ENCODE results near the gene NSL1.

NSL1 gene

GRCh38 chr1:212749821-212750535 lies 41.6 kb downstream of the NSL1 start:
- TF ChIP-seq Cebpa-rat (IDR thresholded peaks at IDR 0.05) = no peak
- peaks cover 22 to 58% (median 50%) of the 10 kb centered on the region in 10 experiments for H3K4me1 ChIP-seq

GRCh38 chr1:212746546-212746945 lies 45.0 kb downstream of the NSL1 start:
- Histone ChIP-seq H3K36me3 (peaks cover 12 to 44% (median 28%) of the 10 kb centered on the region in 11 experiments; a peak in 20 of 22 replicates), H3K9me3 (replicated peaks in 1 of 11) (peaks cover 11 to 22% (median 17%) of the 10 kb centered on the region in 11 experiments; a peak in 21 of 22 replicates), H4K20me1 (no peaks in the 10 kb centered on the region), H3K4me3 (no peak overlapping the region), H3K4me2 (no peak overlapping the region), H3K4me1 (peaks cover 0 to 24% (median 17%) of the 10 kb centered on the region in 10 experiments; a peak in 18 of 20 replicates), H3K27me3 (no peaks in the 10 kb centered on the region), H3K9ac (no peak overlapping the region), H3K27ac (no peak overlapping the region)
- no peak for TF ChIP-seq Cebpa-rat (IDR thresholded peaks at IDR 0.05)

More at GRCh38 chr1:212749821-212750535, 41.6 kb downstream of the NSL1 start:
- Histone ChIP-seq H4K20me1 (no peaks in the 10 kb centered on the region), H3K27me3 (no peaks in the 10 kb centered on the region), H3K36me3 (peaks cover 0 to 21% (median 13%) of the 10 kb centered on the region in 11 experiments; a peak in 11 of 22 replicates), H3K27ac (peak overlapping the region in 2 of 11 experiments; percentile 24 to 51; a peak in 6 of 22 replicates), H3K9me3 (replicated peaks in 1 of 11) (peaks cover under 1 to 11% (median 8%) of the 10 kb centered on the region in 11 experiments; a peak in 15 of 22 replicates), H3K9ac (peak overlapping the region in 1 of 11 experiments; percentile 22; a peak in 1 of 22 replicates), H3K4me3 (no peak overlapping the region), H3K4me2 (peak overlapping the region in 10 of 11 experiments; percentile 11 to 92 (median 57); a peak in 15 of 22 replicates)

GRCh38 chr1:212745303-212745702 lies 46.3 kb downstream of the NSL1 start:
- Histone ChIP-seq H4K20me1 (no peaks in the 10 kb centered on the region), H3K4me1 (peaks cover 0 to 11% (median 8%) of the 10 kb centered on the region in 10 experiments; a peak in 18 of 20 replicates), H3K4me2 (no peak overlapping the region), H3K27me3 (no peaks in the 10 kb centered on the region), H3K9me3 (replicated peaks in 1 of 11) (peaks cover 15 to 26% (median 20%) of the 10 kb centered on the region in 11 experiments), H3K4me3 (no peak overlapping the region), H3K27ac (no peak overlapping the region), H3K36me3 (peaks cover 18 to 52% (median 35%) of the 10 kb centered on the region in 11 experiments; a peak in 20 of 22 replicates), H3K9ac (no peak overlapping the region)
- TF ChIP-seq Cebpa-rat (IDR thresholded peaks at IDR 0.05) = no peak

GRCh38 chr1:212743901-212744475 lies 47.6 kb downstream of the NSL1 start:
- TF ChIP-seq Cebpa-rat (IDR thresholded peaks at IDR 0.05) = no peak
- H3K4me1 ChIP-seq = no peaks in the 10 kb centered on the region; a peak in 1 of 20 replicates

GRCh38 chr1:212738330-212738729 lies 53.2 kb downstream of the NSL1 start:
- H3K27me3 ChIP-seq = no peaks in the 10 kb centered on the region
- H3K4me2 ChIP-seq = no peak overlapping the region
- no peaks in the 10 kb centered on the region for H3K4me1 ChIP-seq
- no peak overlapping the region for H3K4me3 ChIP-seq
- peaks cover 20 to 63% (median 38%) of the 10 kb centered on the region in 11 experiments for H3K36me3 ChIP-seq
- no peak for TF ChIP-seq Cebpa-rat (IDR thresholded peaks at IDR 0.05)
- no peaks in the 10 kb centered on the region for H4K20me1 ChIP-seq
- no peak overlapping the region for H3K9ac ChIP-seq
- peaks cover 0 to 8% (median 6%) of the 10 kb centered on the region in 11 experiments; a peak in 12 of 22 replicates for H3K9me3 ChIP-seq (replicated peaks in 1 of 11)
- H3K27ac ChIP-seq = no peak overlapping the region

More at GRCh38 chr1:212743901-212744475, 47.6 kb downstream of the NSL1 start:
- Histone ChIP-seq H4K20me1 (no peaks in the 10 kb centered on the region), H3K4me3 (no peak overlapping the region), H3K4me2 (no peak overlapping the region), H3K27me3 (no peaks in the 10 kb centered on the region), H3K36me3 (peaks cover 20 to 57% (median 37%) of the 10 kb centered on the region in 11 experiments; a peak in 21 of 22 replicates), H3K27ac (no peak overlapping the region), H3K9ac (no peak overlapping the region), H3K9me3 (replicated peaks in 1 of 11) (peaks cover 15 to 26% (median 20%) of the 10 kb centered on the region in 11 experiments)

GRCh38 chr1:212737559-212737958 lies 54.0 kb downstream of the NSL1 start:
- H3K9me3 ChIP-seq (replicated peaks in 1 of 11) = peaks cover 0 to 8% (median 6%) of the 10 kb centered on the region in 11 experiments; a peak in 12 of 22 replicates
- no peak overlapping the region for H3K27ac ChIP-seq
- H3K27me3 ChIP-seq = no peaks in the 10 kb centered on the region
- no peaks in the 10 kb centered on the region for H3K4me1 ChIP-seq
- H3K36me3 ChIP-seq = peaks cover 22 to 70% (median 44%) of the 10 kb centered on the region in 11 experiments
- no peak overlapping the region for H3K9ac ChIP-seq
- H3K4me3 ChIP-seq = no peak overlapping the region
- no peak overlapping the region for H3K4me2 ChIP-seq
- no peaks in the 10 kb centered on the region for H4K20me1 ChIP-seq
- no peak for TF ChIP-seq Cebpa-rat (IDR thresholded peaks at IDR 0.05)

- Histone ChIP-seq H3K27ac (no peak overlapping the region), H3K4me2 (no peak overlapping the region), H4K20me1 (no peaks in the 10 kb centered on the region), H3K9me3 (replicated peaks in 1 of 11) (no peaks in the 10 kb centered on the region), H3K27me3 (no peaks in the 10 kb centered on the region), H3K9ac (no peak overlapping the region), H3K4me3 (no peak overlapping the region), H3K36me3 (peaks cover 8 to 46% (median 27%) of the 10 kb centered on the region in 11 experiments; a peak in 20 of 22 replicates), H3K4me1 (no peaks in the 10 kb centered on the region)
- no peak for TF ChIP-seq Cebpa-rat (IDR thresholded peaks at IDR 0.05)
These were observed 58.5 kb downstream of the NSL1 start for GRCh38 chr1:212733109-212733508.

GRCh38 chr1:212731630-212732029 lies 59.9 kb downstream of the NSL1 start:
- no peak overlapping the region for H3K4me3 ChIP-seq
- H4K20me1 ChIP-seq = no peaks in the 10 kb centered on the region
- H3K9ac ChIP-seq = no peak overlapping the region
- H3K36me3 ChIP-seq = peaks cover 11 to 46% (median 30%) of the 10 kb centered on the region in 11 experiments; a peak in 21 of 22 replicates
- no peak for TF ChIP-seq Cebpa-rat (IDR thresholded peaks at IDR 0.05)
- no peak overlapping the region for H3K27ac ChIP-seq
- H3K27me3 ChIP-seq = no peaks in the 10 kb centered on the region
- no peak overlapping the region for H3K4me2 ChIP-seq
- H3K4me1 ChIP-seq = no peaks in the 10 kb centered on the region
- H3K9me3 ChIP-seq (replicated peaks in 1 of 11) = peaks cover 0 to 4% (median 2%) of the 10 kb centered on the region in 11 experiments; a peak in 13 of 22 replicates

GRCh38 chr1:212728606-212729005 lies 63.0 kb downstream of the NSL1 start:
- Histone ChIP-seq H3K4me3 (no peak overlapping the region), H3K4me1 (peaks cover 0 to 1% (median 0%) of the 10 kb centered on the region in 10 experiments; a peak in 2 of 20 replicates), H3K27me3 (no peaks in the 10 kb centered on the region), H3K4me2 (no peak overlapping the region), H3K36me3 (peaks cover 9 to 29% (median 14%) of the 10 kb centered on the region in 11 experiments; a peak in 14 of 22 replicates), H3K9me3 (replicated peaks in 1 of 11) (peaks cover 19 to 34% (median 28%) of the 10 kb centered on the region in 11 experiments; a peak in 21 of 22 replicates), H4K20me1 (no peaks in the 10 kb centered on the region), H3K27ac (no peak overlapping the region), H3K9ac (no peak overlapping the region)
- TF ChIP-seq Cebpa-rat (IDR thresholded peaks at IDR 0.05) = no peak

All from BLaER1 treated with 17β-estradiol and CSF1 and Interleukin-3, amounts not matched to agents 10 nM and 100 nM (cell line).